MCF 10A (cell line): ENCODE measurements around the gene LDB2. TPM values are rescaled to one million over a fixed set of nuclear protein-coding genes. Genes with fewer than 3 reads are reported as not detected.

Experiments
- BruUV-seq: library from RNA; stranded (reverse); fragments of 400-500 nt; replicated peaks from 2 replicates; lab custom pipeline; 2021; lab: Mats Ljungman, UMichigan
- CTCF ChIA-PET: fragments of 300-600 bp; sonication (Branson Sonifier 250); formaldehyde crosslinking; extraction: SDS; loops from one replicate; lab custom pipeline; 2021; ENCODE audit warnings: antibody characterized with exemption, inconsistent platforms; lab: Yijun Ruan, JAX
- POLR2A ChIA-PET: fragments of 300-600, 350-650 bp; sonication (Branson Sonifier 250); formaldehyde crosslinking; extraction: SDS; loops from one replicate; lab custom pipeline; 2020; ENCODE audit warnings: antibody characterized with exemption, inconsistent platforms; lab: Yijun Ruan, JAX
- DNase-seq: peaks from one replicate; pipeline ENCODE4 v3.0.0-alpha.2; 2018; ENCODE audit not compliant: unreplicated experiment
- H3K27ac Mint-ChIP-seq: one replicate; pipeline ENCODE4 v1.8.0; 2022; ENCODE audit warnings: mild to moderate bottlenecking, low read depth, mixed read lengths; ENCODE audit not compliant: unreplicated experiment
- H3K27me3 Mint-ChIP-seq: one replicate; pipeline ENCODE4 v1.8.0; 2022; ENCODE audit warnings: mixed read lengths; ENCODE audit not compliant: insufficient read depth, unreplicated experiment
- H3K36me3 Mint-ChIP-seq: one replicate; pipeline ENCODE4 v1.8.0; 2022; ENCODE audit warnings: mild to moderate bottlenecking, moderate library complexity, mixed read lengths; ENCODE audit not compliant: insufficient read depth, unreplicated experiment
- H3K4me1 Mint-ChIP-seq: one replicate; pipeline ENCODE4 v1.8.0; 2022; ENCODE audit warnings: mixed read lengths; ENCODE audit not compliant: insufficient read depth, unreplicated experiment
- H3K4me3 Mint-ChIP-seq: one replicate; pipeline ENCODE4 v1.8.0; 2022; ENCODE audit warnings: mild to moderate bottlenecking, moderate library complexity, mixed read lengths; ENCODE audit not compliant: unreplicated experiment
- H3K9me3 Mint-ChIP-seq: one replicate; pipeline ENCODE4 v1.8.0; 2022; ENCODE audit warnings: mixed read lengths; ENCODE audit not compliant: unreplicated experiment
- intact Hi-C: fragments of 100-400 bp; cut with micrococcal nuclease; formaldehyde crosslinking; loops from 2 replicates; pipeline ENCODE4 v1.14.1; 2022
- total RNA-seq: library from RNA; stranded (reverse); gene quantifications from 2 replicates; pipeline ENCODE4 v1.2.3, GENCODE V29; 2022
- TF ChIP-seq, protein P1 (sequence below): fragments of 200-600 bp; IDR thresholded peaks from one replicate; pipeline ENCODE4 v1.8.0; 2022; ENCODE audit warnings: antibody characterized with exemption, mild to moderate bottlenecking; ENCODE audit not compliant: unreplicated experiment

The LDB2 gene
- total RNA-seq, 1 experiment from 2014 or later = not detected

DNA sequence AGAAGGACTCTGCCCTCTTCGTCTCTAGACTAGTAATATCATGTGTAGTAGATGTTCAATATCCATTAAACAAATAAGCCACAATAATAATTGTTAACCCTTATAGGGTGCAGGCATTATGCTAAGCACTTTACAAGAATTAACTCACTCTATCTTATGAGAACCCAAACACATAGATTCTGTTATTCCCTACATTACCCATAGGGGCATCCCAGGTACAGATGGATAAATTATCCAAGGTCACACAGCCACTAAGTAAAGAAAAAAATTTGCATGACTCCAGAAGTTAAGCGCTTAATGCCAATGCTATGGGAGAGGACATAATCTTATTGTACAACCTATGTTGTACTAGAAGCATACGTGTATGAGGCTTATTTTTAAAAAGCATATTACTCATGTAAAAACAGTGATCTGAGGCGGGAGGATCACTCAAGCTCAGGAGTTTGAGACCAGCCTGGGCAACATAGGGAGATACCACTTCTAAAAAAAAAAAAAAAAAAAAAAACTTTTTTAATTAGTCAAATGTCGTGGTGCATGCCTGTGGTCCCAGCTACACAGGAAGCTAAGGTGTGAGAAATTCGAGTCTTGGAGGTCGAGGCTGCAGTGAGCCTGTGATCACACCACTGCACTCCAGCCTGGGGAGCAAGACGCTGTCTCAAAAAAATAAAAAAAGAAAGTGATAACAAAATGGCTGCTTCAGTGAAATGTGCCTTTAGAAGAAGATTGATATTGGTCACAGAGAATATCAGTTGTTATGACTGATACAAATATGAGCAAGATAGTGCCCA lies 13.6 kb downstream of the LDB2 start:
- ChIA-PET CTCF (interaction anchor here (0.7 to 0.9 kb wide), 2 partner anchors 328 to 531 kb away, joined by 3 to 4 read pairs; no protein-coding TSS in a partner anchor), POLR2A (no interaction called here)
- intact Hi-C loops = no loop called here
- Mint-ChIP-seq H3K27me3 (peaks cover 37% of the 10 kb centered on the region), H3K27ac (no peak overlapping the region), H3K36me3 (no peaks in the 10 kb centered on the region), H3K9me3 (no peaks in the 10 kb centered on the region), H3K4me1 (no peaks in the 10 kb centered on the region), H3K4me3 (no peak overlapping the region)
- BruUV-seq = no TSS peak
- TF ChIP-seq, protein P1, sequence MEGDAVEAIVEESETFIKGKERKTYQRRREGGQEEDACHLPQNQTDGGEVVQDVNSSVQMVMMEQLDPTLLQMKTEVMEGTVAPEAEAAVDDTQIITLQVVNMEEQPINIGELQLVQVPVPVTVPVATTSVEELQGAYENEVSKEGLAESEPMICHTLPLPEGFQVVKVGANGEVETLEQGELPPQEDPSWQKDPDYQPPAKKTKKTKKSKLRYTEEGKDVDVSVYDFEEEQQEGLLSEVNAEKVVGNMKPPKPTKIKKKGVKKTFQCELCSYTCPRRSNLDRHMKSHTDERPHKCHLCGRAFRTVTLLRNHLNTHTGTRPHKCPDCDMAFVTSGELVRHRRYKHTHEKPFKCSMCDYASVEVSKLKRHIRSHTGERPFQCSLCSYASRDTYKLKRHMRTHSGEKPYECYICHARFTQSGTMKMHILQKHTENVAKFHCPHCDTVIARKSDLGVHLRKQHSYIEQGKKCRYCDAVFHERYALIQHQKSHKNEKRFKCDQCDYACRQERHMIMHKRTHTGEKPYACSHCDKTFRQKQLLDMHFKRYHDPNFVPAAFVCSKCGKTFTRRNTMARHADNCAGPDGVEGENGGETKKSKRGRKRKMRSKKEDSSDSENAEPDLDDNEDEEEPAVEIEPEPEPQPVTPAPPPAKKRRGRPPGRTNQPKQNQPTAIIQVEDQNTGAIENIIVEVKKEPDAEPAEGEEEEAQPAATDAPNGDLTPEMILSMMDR = peak; percentile 20
- DNase-seq = no peak

- no peaks in the 10 kb centered on the region for H3K4me1 Mint-ChIP-seq
- no peaks in the 10 kb centered on the region for H3K9me3 Mint-ChIP-seq
- TF ChIP-seq, protein P1 = no peak
- ChIA-PET POLR2A (no interaction called here), CTCF (interaction anchor here (0.6 to 0.9 kb wide), 2 partner anchors 382 to 532 kb away, joined by 3 to 4 read pairs; no protein-coding TSS in a partner anchor)
- peaks cover 26% of the 10 kb centered on the region for H3K27me3 Mint-ChIP-seq
- no TSS peak for BruUV-seq
- no peak for DNase-seq
- no peak overlapping the region for H3K4me3 Mint-ChIP-seq
- no peaks in the 10 kb centered on the region for H3K36me3 Mint-ChIP-seq
- no peak overlapping the region for H3K27ac Mint-ChIP-seq
- intact Hi-C loops = no loop called here
Measured at GRCh38 chr4:16883806-16884205, 14.6 kb downstream of the LDB2 start.

GRCh38 chr4:16881151-16881884 lies 17.1 kb downstream of the LDB2 start:
- no peaks in the 10 kb centered on the region for H3K9me3 Mint-ChIP-seq
- no peak for DNase-seq
- no TSS peak for BruUV-seq
- CTCF ChIA-PET = interaction anchor here (0.7 kb wide), 1 partner anchor 10 kb away, joined by 4 read pairs; no protein-coding TSS in a partner anchor
- POLR2A ChIA-PET = no interaction called here
- TF ChIP-seq, protein P1 = no peak
- intact Hi-C loops = no loop called here
- no peak overlapping the region for H3K4me3 Mint-ChIP-seq
- H3K4me1 Mint-ChIP-seq = no peaks in the 10 kb centered on the region
- H3K27me3 Mint-ChIP-seq = peaks cover 26% of the 10 kb centered on the region
- H3K36me3 Mint-ChIP-seq = no peaks in the 10 kb centered on the region
- no peak overlapping the region for H3K27ac Mint-ChIP-seq

DNA sequence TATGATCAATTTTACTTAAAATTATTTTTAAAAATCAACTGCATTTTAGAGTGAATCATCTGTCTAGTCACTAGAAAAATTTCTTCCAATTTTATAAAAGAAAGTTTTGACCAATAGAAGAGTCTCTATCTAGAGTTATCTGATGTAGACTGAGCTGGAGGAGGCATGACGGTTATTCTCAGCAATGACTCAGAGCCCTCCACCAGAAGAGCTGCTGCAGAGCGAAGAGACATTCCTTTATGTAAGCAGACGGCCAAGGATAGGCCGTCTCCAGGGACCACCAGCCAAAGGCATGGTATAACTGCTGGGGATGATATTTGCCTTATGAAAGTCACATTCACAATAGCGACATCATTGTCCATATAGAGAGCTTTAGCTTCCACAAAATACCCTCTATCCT lies 23.0 kb downstream of the LDB2 start:
- TF ChIP-seq, protein P1 = no peak
- H3K9me3 Mint-ChIP-seq = no peaks in the 10 kb centered on the region
- no peak overlapping the region for H3K27ac Mint-ChIP-seq
- DNase-seq = no peak
- H3K36me3 Mint-ChIP-seq = no peaks in the 10 kb centered on the region
- ChIA-PET POLR2A (no interaction called here), CTCF (no interaction called here)
- intact Hi-C loops = no loop called here
- no peaks in the 10 kb centered on the region for H3K4me1 Mint-ChIP-seq
- peaks cover 14% of the 10 kb centered on the region for H3K27me3 Mint-ChIP-seq
- no peak overlapping the region for H3K4me3 Mint-ChIP-seq
- BruUV-seq = no TSS peak
